HG02870 (cell line): ENCODE data around the gene TRIM75.
A peak's percentile ranks its signal among the peaks of the same experiment; 100 is the strongest.
"Not testable (repeated sequence)": the region's sequence is repeated elsewhere in the genome, so short reads cannot be mapped to it uniquely, and the experiment has no call there.

ENCODE experiments used
- ATAC-seq: cut with Tn5 transposase; IDR thresholded peaks from one replicate; pipeline ENCODE4 v1.9.1; 2021; ENCODE audit warnings: mild to moderate bottlenecking, moderate library complexity; ENCODE audit not compliant: unreplicated experiment

Gene TRIM75

DNA sequence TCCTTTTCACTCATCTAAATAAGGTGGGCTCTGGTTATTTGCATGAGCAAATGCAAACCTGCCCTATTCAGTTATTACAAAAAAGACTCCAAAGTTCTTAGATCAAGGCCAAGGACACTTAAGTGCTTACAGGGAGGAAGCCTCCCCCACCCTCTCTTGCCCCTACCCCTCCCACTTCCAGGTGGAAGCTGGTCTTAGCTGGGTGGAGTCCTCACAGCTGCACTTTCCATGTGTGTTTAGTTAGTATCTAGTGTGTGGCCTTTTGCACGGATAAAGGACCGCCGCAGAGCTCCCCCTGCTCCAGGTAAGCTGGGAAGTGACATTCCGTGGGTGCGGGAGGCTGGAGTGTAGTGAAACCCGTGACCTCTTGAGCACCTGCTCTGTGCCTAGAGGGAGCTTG lies at the start of gene TRIM75:
TRIM75 (plus strand) TSS at position 222 of the 400 bp plus-strand sequence. CDS start 5,282 bp downstream, outside the sequence.
- no peak for ATAC-seq

DNA sequence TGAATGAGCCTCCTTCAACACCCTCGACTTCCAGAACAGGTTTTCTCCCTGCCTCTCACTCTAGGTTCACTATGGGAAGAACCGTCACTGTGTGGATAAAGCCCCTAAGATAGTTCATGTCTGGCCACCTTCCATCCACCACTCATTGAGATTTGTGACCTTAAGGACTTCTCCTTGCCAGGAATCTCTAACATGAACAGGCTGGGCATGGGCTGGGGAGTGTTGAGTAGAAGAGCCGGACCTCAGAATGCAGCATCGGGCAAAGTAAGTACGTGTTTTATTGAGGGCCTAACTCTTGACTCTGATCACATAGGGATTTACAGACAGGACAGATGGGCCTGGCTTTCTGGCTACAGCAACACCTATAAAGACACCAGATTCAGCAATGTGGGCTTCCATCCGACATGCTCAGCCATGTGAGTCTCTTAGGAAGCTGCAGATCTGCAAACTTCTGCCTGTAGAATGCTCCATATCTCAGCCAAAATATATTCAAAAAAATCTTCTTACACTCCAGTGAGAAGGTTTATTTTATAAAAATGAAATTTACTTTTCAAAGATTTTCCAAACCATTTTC lies 48.2 kb upstream of the TRIM75 start:
- no peak for ATAC-seq

DNA sequence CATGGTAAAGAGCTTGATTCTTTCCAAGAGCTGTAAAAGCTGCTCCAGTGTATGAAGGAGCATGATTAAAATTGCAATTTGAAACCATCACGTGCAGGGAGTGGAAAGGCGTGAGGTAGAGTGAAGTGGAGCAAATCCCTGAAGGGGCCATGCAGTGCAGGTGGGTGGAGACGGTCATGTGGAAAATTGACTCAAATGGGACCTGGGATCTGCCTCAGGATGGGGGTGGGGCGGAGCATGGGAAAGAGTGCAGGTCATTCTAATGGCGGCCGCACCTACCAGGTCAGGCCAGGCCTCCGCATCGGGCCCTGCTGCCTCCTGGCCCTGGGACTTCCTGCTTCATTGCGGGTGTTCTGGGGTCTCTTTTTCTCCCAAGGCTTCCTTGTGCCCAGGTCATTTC lies 47.2 kb upstream of the TRIM75 start:
- no peak for ATAC-seq

DNA sequence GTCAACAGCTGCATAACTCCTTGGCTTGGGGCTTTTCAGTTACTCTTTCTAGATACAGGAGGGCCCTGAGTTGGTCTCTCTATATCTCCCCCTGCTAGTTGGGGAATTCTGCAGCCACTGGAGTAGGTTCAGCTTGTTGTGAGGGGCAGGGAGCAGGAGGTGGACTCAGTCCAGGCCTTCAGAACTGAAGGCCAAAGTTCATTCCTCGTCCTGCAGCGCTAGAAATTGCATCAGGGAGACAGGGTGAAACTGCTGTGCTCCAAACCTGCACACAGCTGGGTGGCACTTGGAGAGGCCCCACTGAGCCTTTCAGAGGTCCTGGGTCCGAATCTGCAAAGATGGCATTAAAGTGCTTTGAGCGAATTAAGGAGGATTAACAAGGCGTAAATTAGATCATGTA lies 46.8 kb upstream of the TRIM75 start:
- ATAC-seq, result no peak

DNA sequence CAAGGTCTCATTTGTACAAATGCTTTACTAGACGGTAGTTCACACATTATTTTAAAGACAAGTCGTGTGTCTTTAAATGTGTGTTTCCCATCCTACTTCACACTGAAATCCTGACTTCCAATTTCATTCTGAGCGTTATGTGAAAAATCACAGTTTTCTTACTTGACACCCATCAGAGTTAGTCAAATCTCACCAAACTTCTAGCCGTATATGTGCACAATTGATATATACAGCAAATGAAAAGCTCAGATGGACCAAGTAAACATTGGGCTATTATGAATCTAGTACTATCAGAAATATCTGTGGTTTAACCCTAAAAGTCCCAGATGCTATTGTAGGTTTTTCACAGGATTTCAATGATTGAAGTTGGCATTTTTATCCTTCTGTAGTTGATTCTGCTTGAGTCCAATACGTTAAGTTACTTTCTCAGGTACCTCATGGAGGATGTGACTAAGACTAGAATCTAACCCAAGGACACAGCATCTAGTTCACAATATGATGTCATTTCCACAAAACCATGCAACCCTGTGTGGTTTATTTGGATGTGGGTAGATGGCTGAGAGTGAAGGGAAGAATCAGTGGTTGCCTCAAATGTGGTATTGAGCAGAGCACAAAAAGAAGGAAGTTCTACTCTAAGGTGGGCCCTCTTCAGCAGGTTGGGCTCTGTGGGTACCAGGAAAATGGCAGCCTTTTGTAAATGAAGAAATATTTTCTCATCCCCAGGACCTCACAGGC lies 44.0 kb upstream of the TRIM75 start:
- ATAC-seq, result peak; percentile 79

DNA sequence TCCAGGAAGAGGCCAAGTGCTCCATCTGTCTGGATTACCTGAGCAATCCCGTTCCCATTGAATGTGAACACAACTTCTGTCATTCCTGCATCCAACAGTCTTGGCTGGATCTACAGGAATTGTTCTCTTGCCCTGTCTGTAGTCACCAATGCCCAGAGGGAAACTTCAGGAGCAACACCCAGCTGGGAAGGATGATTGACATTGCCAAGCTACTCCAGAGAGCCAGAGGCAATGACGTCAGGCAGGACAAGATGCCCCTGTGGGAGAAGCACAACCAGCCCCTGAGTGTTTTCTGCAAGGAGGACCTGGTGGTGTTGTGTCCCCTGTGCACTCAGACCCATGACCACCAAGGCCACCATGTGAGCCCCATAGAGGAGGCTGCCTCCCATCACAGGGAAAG lies 43.2 kb upstream of the TRIM75 start:
- ATAC-seq, result no peak

DNA sequence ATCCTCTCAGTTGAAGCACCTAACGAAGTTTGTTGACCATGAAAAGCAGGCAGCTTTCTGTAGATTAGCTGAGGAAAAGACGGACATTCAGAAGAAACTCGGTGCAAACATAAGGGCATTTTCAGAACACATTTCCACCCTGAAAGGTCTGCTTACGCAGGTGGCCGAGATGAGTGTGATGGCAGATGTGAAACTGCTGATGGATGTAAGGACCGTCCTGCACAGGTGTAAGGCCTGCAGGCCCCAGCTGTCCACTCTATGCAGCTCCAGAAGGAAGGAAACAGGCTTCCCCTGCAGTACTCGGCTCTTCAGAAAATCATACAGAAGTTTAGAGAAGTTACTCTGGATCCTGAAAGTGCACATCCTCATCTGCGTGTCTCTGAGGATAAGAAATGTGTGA lies 42.7 kb upstream of the TRIM75 start:
- no peak for ATAC-seq

DNA sequence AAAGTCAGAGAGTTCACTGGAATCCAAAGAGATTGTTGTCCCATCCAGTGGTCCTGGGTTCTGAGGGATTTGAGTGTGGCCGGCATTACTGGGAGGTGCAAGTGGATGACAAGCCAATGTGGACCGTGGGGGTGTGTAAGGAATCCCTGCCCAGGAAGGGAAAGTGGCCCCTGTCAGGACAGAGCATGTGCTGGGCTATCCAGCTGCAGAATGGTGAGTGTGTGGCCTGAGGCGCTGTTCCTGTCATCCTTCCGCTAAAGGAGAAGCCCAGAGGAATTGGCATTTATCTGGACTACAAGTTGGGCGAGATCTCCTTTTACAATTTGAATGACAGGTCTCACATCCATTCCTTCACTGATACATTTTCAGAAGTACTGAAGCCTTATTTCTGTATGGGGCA lies 42.3 kb upstream of the TRIM75 start:
- ATAC-seq, result no peak

DNA sequence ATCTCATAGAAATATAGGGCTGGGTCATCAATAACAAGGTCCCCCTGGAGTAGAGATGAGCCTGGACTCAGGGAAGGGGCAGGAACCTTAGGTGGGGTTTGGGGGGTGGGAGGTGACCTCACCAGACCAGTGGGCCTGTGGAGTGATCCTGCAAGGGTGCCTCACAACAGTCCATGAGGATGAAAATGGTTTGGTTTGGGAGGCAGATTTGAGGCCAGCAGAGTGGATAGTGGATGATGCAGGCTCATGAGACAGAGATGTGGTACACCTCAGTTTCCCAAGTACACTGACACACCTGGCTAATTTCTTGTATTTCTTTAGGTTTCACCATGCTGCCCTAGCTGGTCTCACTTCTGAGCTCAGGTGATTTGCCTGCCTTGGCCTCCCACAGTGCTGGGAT lies 40.0 kb upstream of the TRIM75 start:
- no peak for ATAC-seq

DNA sequence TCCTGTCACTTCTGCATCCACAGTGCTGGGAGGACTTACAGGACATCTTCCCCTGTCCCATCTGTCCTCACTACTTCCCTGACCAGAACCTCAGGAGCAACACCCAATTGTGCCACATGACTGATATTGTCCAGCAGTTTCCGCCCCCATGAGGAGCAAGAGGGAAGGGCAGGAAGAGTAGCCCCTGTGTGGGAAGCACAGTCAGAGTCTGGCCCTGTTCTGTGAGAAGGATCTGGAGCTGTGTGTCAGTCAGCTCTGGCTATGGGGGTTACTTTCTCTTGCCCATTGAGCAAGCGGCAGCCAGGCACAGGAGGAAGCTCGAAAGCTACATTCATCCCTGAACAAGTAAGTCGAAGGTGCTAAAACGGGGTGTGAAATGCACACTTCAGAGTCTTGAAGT lies 36.7 kb upstream of the TRIM75 start:
- ATAC-seq, result no peak

DNA sequence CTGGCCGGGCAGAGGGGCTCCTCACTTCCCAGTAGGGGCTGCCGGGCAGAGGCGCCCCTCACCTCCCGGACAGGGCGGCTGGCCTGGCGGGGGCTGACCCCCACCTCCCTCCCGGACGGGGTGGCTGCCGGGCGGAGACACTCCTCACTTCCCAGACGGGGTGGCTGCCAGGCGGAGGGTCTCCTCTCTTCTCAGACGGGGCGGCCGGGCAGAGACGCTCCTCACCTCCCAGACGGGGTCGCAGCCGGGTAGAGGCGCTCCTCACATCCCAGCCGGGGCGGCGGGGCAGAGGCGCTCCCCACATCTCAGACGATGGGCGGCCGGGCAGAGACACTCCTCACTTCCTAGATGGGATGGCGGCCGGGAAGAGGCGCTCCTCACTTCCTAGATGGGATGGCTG lies 33.7 kb upstream of the TRIM75 start:
- not testable (repeated sequence) for ATAC-seq

DNA sequence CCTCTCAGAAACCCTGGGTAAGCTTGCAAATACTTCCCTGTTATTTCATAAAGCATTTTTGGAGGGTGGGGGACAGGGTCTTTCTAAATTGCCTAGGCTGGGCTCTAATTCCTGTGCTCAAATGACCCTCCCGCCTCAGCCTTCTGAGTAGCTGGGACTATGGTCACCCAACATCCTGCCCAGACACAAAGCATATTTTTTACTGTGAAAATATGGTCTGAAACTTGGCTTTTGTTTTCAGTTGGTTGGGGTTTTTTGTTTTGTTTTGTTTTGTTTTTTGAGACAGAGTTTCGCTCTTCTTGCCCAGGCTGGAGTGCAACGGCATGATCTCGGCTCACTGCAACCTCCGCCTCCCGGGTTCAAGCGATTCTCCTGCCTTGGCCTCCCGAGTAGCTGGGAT lies 27.9 kb upstream of the TRIM75 start:
- not testable (repeated sequence) for ATAC-seq

DNA sequence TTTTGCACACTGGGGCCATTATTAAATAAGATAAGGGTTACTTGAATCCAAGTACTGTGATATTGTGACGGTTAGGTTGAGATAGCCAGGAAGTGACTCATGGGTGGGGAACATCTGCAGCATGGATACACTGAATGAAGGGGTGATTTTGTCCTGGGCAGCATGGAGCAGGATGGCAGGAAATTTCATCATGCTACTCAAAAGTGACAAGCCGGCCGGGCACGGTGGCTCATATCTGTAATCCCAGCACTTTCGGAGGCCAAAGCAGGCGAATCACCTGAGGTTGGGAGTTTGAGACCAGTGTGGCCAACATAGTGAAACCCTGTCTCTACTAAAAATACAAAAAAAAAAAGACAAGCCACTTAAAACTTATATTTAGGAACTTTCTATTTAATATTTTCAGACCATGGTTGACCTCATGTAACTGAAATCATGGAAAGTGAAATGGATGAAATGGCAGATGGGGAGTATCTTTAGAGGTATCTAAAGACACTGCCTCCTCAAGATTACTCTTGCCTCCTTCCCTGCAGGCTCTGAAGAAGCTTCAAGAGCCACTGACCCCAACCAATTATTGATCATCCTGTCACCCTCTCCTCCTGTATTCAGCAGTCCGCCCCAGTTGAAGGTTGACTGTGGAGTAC lies 25.8 kb upstream of the TRIM75 start:
- no peak for ATAC-seq

DNA sequence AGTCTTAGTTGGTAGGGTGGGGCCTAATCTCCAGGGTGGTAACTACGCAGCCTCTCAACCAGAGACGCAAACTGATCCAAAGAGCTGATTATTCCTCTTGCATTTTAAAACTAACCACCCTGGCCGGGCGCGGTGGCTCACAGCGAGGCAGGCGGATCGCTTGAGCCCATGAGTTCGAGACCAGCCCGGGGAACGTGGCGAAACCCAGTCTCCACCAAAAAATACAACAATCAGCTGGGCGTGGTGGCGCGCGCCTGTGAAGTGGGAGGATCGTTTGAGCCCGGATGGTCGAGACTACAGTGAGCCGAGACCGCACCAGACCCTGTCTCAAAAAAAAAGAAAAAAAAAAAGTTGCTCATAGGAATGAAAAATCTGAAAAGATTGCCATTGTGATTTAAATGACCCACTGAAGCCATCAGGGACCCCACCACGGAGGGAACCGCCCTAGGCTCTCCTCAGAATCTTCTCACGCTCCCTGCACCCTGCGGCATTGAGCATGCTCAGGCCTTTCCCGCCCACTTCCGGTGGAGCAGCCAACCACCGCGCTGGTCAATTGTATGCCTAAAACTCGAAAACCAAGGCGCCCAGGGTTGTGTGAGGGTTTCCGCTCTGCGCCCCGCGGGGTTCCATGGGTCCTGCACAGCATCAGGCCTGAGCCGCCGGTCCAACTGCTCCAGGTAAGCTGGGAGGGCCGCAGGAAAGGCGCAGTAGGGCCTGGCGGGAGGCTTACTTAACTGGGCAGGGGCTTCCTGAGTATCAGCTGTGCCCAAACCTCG lies 22.0 kb upstream of the TRIM75 start, which contains the start of gene TRIM60:
TRIM60 (plus strand) TSS at position 564 of the 776 bp plus-strand sequence. CDS start 8,074 bp downstream, outside the sequence.
- ATAC-seq, result no peak

DNA sequence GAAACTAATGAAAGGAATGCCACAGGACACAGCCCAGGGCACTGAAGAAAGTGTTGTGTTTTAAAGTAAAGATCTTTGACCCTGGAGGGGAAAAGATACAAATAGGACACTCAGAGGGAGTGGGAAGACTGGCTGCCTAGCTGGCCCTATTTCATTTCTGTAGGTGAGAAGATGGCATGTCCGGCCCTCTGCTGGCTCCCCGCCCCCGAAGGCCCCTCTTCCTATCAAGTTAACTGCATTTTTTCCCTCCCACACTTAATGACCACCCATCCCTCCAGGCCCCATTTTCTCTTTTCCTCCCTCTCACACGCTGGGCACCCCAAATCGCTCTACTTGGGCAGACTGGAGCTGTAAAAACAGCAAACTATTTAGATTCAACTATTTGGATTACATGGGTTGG lies 5.5 kb upstream of the TRIM75 start:
- no peak for ATAC-seq

DNA sequence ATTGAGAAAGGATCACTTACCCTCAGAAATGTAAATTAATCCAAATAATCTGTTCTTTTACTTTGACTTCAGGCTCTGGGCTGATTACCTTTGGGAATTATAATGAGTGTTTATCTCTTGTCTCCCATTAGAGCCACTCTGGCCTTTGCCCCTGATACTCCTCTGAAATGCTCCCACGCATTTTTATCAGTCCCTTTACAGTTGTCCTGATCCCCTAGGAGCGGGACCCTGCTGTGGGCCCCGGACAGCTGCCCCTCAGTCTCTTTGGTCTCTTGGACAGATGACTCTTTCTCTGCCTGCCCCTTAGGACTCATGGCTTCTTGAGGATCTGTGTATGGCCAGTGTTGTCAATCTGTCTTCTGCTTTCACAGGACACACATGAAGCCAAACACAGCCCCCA lies 1.0 kb upstream of the TRIM75 start:
- no peak for ATAC-seq

DNA sequence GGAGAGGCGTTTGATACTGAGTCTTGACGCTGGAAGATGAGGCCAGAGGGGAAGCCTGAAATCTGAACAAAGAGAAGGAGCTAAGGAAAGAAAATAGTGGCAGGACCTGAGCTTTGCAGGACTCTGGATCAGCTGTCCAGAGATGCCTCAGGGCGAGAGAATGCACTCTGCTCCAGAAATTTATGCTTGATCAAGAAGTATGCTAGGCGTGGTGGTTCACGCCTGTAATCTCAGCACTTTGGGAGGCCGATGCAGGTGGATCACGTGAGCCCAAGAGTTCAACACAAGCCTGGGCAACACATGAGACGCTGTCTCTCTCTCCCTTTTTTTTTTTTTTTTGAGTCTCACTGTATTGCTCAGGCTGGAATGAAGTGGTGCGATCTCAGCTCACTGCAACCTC lies 1.9 kb downstream of the TRIM75 start:
- no peak for ATAC-seq

DNA sequence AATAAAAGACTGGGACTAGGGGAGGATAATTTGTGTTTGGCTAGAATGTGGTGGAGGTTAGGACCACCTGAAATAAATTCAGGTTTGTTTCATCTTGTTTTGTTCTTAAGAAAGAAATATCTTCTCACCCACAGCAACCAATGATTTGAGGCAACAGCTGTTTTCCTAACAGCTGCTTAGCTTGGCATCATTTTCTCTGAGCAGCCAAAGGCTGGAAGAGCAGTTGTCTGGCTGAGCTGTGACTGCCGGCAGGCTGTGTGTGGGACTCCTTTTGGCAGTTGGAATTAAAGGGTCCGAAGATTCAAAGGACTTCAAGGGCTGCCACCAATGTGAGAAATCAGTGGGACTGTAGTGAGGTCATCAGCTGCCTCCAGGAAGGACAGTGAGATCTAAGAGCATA lies 5.0 kb downstream of the TRIM75 start:
- no peak for ATAC-seq

DNA sequence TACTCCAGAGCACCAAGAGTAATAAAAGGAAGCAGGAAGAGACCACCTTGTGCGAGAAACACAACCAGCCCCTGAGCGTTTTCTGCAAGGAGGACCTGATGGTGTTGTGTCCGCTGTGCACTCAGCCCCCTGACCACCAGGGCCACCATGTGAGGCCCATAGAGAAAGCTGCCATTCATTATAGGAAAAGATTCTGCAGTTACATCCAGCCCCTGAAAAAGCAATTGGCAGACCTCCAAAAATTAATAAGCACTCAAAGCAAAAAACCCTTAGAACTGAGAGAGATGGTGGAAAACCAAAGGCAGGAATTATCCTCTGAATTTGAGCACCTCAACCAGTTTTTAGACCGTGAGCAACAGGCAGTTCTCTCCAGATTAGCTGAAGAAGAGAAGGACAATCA lies 5.7 kb downstream of the TRIM75 start:
- ATAC-seq, result no peak

DNA sequence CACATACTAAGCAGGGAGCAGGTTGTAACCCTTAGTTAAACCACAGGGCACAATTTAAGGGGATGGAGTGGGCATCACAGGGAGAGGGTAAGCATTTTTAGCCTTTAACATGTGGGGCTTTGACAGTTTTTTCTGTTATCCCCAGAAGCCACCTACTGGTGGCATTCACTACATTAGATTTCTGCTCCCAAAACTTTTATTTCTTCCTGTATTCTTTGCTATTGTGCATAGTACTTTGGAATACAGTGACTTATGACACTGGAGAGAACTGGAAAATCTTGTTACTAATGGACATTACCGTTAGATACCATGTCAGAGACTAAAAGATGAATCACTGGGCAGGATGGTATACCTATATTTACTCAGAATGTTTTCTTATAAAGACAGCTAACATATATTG lies 7.3 kb downstream of the TRIM75 start:
- no peak for ATAC-seq

DNA sequence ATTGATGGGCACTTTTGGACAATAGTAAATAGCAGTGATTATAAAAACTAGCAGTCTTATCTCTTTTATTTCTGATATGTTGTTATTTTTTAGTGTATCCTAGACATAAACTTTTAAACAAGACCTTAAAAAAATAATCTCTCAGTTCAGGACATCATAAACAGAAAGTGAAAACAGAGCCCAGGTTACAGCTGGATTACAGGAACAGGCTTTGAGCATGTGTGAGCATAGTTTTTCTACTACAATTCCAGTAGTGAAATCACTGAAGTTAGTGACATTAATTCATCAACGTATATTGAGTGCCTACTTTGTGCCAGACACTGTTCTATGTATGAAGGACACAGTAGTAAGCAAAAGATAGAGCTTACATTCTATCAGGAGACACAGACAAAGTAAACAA lies 16.9 kb downstream of the TRIM75 start:
- no peak for ATAC-seq
